Lower leg skin (tissue), 3 donors: Measurements from ENCODE around the gene PCSK6.

Experiments used
- CTCF ChIP-seq, 3 donors: fragments of 450-650 bp; IDR thresholded peaks; one replicate each; pipeline ENCODE4 v1.5.1; 2016; ENCODE audit warnings: antibody characterized with exemption in 3 of 3, mild to moderate bottlenecking in 3 of 3, moderate library complexity in 2 of 3
- POLR2A ChIP-seq, 2 donors: fragments of 450-650 bp; IDR thresholded peaks; one replicate each; pipeline ENCODE4 v1.6.1; 2016 to 2017; ENCODE audit warnings: antibody characterized with exemption in 2 of 2, mild to moderate bottlenecking in 1 of 2, moderate library complexity in 1 of 2

DNA sequence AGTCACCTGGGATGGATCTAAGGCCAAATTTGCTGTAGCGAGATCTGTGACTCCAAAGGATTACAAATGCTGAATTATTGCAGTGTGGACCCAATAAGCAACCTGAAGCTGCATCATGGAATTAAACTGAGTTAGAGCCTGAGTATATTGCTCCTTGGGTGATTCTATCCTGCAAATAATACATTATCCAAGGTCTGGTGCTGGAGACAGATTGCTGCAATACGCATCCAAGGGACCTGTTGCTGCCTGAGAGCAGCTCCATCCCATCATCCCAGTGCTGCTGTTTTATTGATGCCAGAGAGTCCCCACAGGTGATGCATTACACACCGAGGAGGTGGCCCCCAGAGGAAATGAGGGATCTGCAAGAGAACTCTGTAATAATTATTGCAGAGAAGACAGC is 31.6 kb upstream of the PCSK6 start:
- TF ChIP-seq CTCF (IDR thresholded peaks at IDR 0.05) (no peak), POLR2A (IDR thresholded peaks at IDR 0.05) (no peak)
